ENCODE measurements around the gene BHLHE41.

The BHLHE41 gene

DNA sequence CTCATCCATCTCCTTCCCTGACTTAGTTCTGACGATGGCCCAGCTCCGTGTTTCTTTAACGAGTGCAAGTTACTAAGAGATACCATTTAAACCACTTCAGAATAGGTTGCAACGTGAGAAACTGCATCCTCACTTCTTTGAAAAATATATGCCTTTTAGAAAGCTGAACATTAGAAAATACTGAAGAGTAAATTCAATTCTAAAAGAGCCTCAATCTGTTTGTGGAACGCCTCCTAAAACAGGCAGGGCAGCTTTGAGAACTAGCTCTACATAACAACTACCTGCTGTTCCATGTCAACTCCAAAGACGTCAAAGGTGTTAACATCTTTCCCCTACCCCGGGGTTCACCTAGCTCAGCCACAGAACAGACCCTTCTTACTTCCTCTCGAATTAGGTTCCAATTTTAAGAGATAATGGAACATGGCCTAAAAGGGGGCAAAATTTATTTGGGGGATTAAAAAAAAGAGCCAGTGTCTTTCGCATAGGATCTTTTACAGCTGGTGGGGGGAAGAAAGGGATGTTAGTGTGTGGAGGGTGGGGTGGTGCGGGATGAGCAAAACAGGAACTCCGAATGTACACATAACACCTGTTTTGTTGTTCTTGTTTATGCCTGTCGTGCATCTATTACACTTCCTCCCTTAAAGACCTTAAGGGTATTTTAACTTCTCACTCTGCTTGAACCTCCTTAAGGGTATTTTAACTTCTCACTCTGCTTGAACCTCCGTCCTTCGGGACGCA lies 3.3 kb downstream of the BHLHE41 start:
- DNase-seq (ENCODE audit: low read depth), result no peak
- peak overlapping the region; percentile 79 for H3K4me3 ChIP-seq (ENCODE audit: low read length)

DNA sequence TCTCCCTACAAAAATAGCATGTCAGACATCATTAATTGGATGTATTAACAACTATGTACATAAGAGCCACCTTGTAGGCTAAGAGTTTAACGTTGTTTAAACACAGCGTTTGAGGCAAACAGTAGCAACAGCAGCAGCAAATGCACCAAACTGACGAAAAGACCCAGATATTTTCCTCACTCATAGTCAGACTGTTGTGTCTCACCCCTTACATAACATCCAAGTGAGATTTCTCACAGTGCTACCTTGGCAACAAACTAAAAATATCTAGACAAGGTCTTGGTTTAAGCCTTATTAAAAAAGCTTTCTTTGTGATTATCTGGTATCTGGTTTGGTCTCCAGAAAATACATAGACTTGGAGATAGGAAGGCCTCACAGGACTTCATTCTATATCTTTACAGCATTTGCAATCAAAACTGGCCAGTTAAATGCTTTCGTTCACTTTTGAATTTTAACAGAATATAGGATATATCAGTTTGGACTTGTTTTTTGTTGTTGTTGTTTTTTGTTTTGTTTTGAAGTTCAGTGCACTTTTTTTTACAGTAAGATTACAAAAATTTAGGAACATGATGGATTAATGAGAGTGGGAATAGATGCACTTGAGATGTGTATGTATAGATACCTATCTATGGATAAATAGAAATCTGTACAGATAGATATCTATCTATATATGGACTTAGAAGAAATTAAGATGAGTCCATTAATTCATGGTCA lies 4.1 kb downstream of the BHLHE41 start:
- H3K4me3 ChIP-seq (ENCODE audit: low read length), result no peak overlapping the region
- TF ChIP-seq, protein P1, sequence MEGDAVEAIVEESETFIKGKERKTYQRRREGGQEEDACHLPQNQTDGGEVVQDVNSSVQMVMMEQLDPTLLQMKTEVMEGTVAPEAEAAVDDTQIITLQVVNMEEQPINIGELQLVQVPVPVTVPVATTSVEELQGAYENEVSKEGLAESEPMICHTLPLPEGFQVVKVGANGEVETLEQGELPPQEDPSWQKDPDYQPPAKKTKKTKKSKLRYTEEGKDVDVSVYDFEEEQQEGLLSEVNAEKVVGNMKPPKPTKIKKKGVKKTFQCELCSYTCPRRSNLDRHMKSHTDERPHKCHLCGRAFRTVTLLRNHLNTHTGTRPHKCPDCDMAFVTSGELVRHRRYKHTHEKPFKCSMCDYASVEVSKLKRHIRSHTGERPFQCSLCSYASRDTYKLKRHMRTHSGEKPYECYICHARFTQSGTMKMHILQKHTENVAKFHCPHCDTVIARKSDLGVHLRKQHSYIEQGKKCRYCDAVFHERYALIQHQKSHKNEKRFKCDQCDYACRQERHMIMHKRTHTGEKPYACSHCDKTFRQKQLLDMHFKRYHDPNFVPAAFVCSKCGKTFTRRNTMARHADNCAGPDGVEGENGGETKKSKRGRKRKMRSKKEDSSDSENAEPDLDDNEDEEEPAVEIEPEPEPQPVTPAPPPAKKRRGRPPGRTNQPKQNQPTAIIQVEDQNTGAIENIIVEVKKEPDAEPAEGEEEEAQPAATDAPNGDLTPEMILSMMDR (conservative IDR thresholded peaks at IDR 0.05; ENCODE audit: low read length), result no peak
- no peak for DNase-seq (ENCODE audit: low read depth)

More for the DNA sequence above, 3.3 kb downstream of the BHLHE41 start:
- TF ChIP-seq, protein P1 (conservative IDR thresholded peaks at IDR 0.05; ENCODE audit: low read length), result no peak

DNA sequence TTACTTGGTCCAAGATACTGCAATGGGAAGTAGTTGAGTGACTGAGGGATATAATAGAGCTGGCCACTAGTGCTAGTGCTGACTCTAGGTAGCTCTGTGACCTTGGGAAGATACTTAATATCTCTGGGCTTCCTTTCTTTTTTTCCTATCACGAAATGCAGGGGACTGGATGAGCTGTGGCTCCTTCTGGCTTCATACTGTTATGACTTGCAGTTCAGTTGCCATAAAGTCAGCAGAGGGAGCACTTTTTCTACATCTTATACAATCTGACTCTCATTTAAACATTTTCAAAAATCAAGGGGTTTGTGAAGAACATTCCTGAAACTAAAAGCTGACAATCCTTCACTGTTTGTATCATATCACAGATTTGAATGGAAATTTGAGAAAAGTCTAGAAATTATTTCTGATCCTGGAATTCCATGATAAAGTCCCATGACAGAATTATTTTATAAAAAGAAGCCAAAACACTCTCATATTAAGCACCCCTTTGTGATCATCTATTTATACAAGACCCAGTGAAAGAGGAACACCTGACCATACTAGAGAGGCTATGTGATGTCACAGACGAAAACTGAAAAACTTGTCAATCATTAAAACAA lies 5.3 kb downstream of the BHLHE41 start:
- TF ChIP-seq, protein P1 (conservative IDR thresholded peaks at IDR 0.05; ENCODE audit: low read length), result peak; percentile 78
- no peak overlapping the region for H3K4me3 ChIP-seq (ENCODE audit: low read length)
- DNase-seq (ENCODE audit: low read depth), result peak; percentile 74

DNA sequence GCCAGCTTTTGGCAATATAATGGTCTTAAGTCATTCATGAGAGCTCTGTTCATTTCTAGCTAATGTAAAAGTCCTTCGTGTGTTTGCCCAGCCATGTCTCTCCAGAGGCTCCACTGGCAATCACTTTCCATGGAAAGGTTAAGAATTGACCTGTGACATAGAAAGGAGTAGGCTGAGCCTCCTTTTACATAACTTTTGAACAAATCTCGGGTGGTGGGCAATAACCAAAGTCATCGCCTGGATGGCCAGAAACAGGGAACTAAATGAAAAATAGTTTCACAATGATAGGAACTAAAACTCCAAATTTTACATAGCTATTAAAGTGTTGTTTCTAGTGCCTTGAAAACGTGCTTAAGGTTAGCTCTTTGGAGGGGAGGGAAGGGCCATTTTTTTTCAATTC lies 6.5 kb downstream of the BHLHE41 start:
- no peak overlapping the region for H3K4me3 ChIP-seq (ENCODE audit: low read length)
- TF ChIP-seq, protein P1 (conservative IDR thresholded peaks at IDR 0.05; ENCODE audit: low read length), result no peak
- DNase-seq (ENCODE audit: low read depth), result no peak

DNA sequence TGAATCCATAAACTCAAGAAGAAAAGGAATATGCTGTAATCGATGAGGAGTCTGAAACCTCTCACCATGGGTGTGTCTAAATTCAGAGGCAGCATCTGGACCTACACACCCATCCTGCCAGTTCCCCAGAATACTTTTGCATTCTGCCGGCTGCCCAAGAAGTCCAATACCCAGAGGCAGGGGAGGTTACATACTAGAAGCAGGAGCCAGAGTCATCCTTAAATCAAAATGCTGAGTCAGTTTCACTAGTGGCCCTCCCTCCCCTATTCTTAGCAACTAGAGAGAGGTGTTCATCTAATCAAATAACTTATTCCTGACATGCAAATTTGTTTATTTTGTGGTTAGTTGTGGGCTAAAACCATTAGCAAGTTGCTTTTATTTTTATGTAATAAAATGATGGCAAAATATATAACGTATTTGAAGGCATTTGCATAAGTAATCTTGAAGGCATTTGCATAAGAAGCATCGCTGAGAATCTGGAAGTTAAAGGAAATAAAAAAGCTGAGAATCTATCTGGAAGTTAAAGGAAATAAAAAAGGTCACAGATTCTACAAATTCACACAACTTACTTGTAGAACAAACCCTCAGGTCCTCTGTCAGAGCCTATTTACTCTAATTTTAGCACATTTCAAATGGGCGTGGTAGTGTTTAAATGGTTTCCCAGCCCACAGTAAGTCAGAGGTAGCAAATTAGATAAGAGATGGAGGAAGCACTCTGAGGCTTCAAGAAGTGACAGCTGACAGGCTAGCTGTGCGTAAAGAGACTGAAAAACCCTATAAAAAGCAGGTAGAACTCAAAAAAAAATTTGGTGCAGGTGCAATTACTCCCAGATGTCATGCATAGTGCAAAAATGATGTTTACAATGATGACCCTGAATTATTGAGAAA lies 7.8 kb downstream of the BHLHE41 start:
- DNase-seq (ENCODE audit: low read depth), result peak; percentile 41
- TF ChIP-seq, protein P1 (conservative IDR thresholded peaks at IDR 0.05; ENCODE audit: low read length), result no peak
- no peak overlapping the region for H3K4me3 ChIP-seq (ENCODE audit: low read length)

DNA sequence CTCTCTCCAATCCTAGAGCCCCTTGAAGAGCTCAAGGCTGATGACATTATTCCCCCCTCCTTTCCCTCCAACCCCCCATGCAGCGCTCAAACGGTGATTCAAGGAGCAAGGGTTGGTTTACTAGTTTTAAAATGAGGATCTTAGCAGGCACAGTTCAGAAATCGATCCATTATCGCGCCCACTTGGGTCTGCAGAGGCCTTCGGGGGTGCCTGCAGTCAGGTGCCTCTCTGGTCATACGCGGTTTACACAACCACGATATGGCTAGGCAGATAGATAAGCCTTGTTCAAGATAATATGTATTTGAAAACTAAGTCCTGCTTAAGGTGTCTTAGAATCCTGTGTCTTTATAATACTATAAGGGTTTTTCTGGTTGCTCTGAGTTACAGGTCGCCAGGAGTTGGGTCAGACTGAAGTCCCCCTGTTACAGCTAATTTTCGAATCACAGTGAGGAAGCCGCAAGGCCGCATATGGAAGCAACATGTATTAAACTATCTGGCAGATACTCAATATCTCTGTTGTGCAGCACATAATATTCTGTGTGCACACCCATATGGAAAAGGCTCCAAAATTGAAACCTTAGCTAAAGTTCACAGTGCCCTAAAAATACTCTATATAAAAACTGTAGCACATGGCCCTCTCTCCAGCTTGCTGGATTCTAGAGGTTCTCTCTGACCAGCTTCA lies 10.0 kb downstream of the BHLHE41 start:
- H3K4me3 ChIP-seq (ENCODE audit: low read length), result peak overlapping the region; percentile 61
- TF ChIP-seq, protein P1 (conservative IDR thresholded peaks at IDR 0.05; ENCODE audit: low read length), result no peak
- DNase-seq (ENCODE audit: low read depth), result peak; percentile 58

Data from AG10803 (cell line).